ENCODE measurements around the gene CNPY1.
"Not testable (repeated sequence)": the region's sequence is repeated elsewhere in the genome, so short reads cannot be mapped to it uniquely, and the experiment has no call there.

CNPY1 gene

DNA sequence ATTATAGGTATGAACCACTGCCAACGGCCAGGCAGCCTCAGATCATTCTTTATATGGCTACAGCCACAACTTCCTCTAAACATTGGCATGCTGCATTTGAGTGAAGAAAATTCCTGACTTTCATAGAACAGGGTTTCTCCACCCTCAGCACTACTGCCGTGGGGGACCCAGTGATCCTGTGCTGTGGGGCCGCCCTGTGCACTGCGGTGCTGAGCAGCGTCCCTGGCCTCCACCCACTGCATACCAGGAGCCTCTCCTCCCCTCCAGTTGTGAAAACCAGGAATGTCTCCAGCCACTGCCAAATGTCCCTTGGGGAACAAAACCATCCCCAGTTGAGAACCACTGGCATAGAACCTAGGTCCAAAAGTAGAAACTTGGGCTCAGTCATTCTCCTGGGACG lies 15.8 kb downstream of the CNPY1 start:
- DNase-seq: no peak

DNA sequence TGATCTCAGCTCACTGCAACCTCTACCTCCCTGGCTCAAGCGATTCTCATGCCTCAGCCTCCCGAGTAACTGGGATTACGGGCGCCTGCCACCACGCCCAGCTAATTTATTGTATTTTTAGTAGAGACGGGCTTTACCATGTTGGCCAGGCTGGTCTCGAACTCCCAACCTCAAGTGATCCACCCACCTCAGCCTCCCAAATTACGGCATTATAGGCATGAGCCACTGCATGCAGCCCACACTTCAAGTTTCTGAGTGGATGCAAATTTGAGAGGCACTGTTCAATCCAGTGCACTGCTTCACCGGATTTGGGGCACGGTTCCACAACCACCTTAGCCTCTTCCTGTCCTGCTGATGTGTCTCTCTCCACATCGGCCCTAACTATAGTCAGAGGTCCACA lies 16.5 kb downstream of the CNPY1 start:
- no peak for DNase-seq

DNA sequence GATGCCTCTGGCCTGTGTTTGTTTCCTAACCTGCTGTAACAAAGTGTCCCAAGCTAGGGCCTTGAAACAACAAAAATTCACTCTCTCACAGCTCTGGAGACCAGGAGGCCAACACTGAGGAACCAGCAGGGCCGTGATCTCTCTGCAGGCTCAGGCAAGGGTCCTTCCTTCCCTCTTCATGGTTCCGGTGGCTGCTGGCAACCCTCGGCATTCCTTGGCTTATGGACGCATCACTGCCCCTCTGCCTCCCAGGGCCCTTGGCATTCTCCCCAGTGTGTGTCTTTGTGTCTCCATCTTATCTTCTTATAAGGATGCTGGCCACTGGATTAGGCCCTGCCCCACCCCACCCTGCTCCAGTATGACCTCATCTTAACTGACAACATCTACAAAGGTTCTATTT lies 17.0 kb downstream of the CNPY1 start:
- DNase-seq: no peak

DNA sequence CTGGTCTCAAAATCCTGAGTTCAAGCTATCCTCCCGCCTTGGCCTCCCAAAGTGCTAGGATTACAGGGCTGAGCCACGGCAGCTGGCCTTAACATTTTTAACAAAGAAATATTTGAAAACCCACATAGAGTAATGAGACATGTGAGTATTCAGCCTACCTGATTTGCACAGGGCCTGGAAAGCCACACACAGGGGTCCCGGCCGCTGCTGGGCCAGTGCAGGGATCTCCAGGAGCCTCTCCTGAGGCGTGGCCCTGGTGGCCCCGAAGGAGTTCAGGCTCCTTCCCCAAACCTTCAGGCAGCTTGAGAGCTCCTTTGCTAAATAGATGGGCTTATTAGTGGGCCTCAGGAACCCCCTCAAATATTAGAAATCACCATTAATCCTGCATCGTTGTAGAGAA lies 18.7 kb downstream of the CNPY1 start:
- no peak for DNase-seq

DNA sequence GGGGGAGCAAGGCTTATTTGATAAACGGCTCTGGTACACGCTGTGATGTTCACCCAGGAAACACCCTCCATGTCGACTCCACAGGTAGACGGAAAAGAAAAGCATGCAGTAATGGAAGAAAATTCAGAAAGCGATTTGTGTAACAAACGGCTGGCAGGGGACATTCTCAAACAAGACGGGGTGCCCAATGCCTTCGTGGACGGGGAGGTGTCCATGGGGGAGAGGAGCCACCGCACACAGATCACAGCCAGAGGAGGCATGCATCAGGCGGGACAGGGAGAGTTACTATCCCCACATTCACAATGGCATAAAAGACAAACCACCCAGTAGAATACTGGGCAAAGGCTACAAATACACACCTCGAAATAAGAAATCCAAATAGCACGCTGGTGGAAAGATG lies 20.1 kb downstream of the CNPY1 start:
- DNase-seq: no peak

DNA sequence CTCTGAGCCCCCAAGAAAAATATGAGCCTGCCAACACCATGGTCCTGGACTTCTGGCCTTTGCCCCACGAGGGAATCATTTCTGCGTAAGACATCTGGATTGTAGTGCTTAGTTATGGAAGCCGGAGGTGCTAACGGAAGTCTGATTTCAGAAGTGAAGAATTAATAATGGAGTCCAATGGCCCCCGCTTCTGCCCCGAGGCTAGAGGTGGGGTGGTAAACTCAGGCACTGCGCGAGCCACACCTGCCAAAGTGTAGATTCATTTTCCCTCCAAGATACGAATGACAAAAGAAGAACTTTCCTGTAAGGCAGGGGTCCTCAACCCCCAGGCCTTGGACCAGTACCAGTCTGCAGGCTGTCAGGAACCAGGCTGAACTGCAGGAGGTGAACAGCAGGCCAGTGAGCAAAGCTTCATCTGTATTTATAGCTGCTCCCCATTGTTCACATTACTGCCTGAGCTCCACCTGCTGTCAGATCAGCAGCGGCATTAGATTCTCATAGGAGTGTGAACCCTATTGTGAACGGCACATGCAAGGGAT lies 22.3 kb downstream of the CNPY1 start:
- DNase-seq: no peak

DNA sequence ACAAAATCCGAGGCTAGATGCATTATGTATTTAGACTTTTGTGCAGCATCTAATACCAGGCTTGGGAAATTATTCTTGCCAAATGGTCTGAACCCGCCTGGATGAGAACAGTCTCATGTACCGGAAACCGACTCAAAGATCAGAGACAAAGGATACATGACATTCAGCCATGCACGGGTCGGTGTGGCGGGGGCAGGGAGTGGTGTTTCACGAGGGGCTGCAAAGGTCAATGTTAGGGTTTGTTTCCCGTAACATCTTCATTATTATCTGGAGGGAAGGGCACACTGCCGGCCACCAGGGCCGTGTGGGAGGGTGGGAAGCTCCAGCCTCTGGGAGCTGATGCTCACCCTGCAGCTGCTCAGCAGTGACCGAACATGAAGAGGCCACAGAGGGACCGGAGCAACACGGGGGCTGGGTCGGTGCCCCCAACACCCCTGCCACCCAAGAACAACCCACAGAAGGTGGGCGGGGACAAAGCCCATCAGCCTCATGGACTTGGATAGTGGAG lies 23.1 kb downstream of the CNPY1 start:
- DNase-seq: no peak

DNA sequence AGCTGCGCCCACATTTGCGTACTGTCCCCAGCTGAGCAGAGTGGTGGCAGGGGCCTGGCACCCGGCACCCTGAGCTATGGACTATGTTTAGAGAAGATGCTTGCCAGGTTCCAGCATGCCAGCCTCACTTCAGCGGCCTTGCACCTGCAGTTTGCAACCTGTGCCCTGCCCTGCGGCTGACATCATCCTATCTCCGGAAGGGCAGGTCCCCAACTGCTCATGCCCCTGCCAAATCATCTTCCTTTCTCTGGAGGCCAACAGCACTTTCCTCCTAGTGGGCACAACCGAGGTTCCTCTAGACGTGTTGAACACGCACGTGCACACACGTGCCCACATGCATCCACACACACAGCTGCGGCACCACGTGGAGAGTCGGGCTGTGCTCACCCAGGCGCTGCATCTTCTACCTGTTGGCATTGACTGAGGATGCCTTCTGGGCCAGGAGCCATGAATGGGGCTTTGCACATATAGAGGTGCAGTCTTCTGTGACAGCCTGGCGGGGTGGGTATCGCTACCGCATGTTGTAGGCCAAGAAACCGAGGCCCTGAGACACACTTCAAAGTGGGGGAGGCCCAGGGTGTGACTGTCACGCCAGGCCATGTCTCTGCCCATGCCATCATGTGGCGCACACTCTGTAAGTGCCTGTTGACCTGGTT lies 24.5 kb downstream of the CNPY1 start:
- DNase-seq: no peak

DNA sequence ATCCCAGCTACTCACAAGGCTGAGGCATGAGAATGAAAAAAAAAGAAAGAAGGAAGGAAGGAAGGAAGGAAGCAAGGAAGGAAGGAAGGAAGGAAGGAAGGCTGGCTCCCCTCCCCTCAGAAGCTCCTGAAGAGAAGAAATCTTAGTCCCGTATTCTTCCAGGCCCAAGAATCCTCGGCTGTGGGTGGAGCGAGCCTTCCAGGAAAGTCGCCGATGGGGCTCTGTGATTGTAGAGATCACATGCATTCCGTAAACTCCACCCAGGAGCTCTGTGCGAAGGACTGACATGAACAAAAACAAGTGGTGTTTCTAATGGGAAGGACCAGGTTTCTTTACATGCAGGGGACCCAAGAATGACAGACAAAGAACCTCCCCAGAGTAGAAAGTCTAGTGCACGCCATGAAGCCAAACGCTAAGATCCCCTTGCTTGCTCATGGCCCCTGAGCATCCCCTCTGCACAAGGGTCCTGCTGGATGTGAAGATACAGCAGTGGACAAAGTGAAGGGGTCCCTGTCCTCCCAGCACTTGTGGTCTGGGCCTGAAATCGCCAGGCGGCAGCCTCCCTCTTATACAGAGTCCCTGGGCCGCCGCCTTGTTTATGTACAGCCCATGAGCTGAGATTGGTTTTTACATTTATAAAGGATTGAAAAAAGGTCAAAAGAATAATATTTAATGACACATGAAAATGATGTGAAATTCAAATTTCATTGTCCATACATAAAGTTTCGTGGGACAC lies 25.2 kb downstream of the CNPY1 start:
- no peak for DNase-seq

DNA sequence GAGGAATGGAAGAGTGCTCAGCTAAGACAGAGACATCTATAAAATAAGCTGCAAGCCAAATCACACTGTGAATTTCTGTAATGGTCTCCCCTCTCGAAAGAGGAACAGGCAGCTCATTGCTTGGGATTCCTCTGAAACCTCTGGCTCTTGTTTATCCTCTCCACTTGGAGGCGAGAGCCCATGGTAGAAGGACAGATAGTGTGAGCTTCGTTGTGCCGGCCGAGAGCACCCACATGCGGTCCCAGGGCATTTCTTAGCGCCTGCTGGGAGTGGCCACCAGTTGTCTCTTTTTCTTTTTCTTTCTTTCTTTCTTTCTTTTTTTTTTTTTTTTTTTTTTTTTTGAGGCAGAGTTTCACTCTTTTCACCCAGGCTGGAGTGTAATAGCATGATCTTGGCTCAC lies 26.2 kb downstream of the CNPY1 start:
- DNase-seq: no peak

DNA sequence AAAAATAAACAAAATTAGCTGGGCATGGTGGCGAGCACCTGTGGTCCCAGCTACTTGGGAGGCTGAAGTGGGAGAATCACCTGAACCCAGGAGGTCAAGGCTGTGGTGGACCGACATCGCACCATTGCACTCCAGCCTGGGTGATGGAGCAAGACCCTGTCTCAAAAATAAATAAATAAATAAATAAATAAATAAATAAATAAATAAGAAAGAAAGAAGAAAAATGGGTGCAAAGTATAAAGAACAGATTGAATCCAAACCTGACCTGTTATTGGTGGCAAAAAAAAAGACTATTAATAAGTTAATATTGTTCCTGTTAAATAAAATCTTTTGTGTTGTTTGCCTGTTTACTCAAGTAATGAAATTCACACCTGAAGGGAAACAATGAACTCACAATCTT lies 27.0 kb downstream of the CNPY1 start:
- DNase-seq: not testable (repeated sequence)

DNA sequence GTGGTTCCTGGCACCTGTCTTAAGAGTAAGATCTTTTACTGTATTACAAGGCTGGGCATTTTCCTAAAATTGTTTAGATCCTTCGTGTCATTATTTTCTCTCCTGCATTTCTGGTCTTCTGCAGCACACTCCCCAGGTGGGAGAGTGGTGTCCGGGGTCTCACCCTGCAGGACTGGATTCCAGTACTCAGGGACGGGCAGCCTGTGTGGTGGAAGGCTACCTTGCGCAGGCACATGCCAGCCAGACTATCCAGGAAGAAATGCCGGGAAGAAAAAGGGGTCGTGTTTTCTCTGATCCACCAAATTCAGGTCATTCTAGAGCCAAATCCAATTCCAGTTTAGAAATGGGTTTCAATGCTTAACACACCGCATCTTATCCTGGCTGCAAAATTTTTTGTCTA lies 27.7 kb downstream of the CNPY1 start:
- DNase-seq: no peak

DNA sequence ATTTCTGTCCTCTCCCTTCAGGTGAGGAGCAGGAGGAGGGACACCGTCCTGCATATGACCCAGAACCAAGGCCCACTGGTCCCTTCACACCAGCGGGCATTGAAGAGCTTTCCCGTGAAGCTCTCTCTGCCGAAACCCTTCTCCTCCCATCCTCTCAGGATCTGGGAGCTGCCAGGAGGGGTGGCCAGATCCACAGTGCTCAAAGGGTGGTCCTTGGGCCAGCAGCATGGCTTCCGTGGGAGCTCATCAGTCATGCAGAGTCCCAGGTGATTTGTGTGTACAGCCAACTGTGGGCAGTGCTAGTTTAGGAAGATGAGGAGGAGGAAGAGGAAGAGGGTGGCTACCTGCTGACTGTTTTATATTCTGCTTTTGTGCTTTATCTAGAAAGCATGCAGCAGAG lies 28.4 kb downstream of the CNPY1 start:
- no peak for DNase-seq

DNA sequence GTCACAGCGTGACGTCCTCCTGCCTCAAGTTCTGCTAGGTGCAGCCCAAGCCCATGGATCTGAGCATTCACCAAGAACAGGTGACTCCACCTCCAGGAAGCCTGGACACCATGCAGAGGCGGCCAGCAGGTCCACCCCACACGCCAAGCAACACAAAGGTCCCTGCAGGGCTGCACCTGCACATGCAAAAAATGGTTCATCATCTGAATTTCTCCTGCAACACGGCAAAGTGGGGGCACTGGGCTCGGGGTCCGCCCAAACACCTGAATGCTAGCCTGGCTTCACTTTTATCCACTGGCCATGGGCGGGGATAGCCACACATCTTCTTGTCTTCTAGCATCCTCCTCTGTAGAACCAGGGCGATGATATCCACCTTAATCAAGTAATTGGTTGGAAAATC lies 28.9 kb downstream of the CNPY1 start:
- no peak for DNase-seq

DNA sequence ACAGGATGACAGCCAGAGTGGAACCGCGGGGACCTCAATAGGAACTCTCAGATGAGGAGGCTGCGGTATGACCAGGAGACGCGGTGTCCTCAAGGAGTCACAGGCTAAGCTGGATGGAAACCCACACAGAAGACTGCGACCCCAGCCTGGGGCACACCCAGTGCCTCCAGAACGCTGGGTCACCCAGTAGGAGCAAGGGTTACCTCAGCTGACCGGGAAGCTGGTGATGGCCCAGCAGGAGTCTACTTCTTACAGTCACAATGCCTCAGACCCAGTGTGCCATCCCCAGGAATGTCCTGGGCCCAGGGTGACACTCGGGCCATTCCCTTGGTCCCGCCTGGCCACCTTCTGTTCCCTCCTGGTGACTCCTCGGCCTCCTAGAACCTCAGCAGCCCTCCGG lies 29.9 kb downstream of the CNPY1 start:
- no peak for DNase-seq

DNA sequence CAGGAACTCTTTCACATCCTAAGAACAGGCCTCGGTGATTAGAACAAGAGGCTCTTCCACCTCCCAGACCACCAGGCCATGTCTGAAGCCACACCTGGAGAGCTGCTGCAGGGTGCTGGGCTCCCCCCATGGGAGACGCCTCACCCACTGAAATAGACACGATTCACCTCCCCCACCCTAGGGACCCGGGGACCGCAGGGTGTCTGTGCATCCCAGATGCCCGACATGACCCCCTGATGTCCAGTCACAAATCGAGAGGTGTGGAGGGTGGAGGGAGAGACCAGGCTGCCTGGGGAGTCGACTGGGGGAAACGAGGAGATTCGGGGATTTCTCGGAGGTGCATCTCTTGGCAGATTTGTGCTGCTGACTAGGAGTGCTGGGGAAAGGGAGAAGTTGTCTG lies 31.0 kb downstream of the CNPY1 start:
- DNase-seq: no peak

DNA sequence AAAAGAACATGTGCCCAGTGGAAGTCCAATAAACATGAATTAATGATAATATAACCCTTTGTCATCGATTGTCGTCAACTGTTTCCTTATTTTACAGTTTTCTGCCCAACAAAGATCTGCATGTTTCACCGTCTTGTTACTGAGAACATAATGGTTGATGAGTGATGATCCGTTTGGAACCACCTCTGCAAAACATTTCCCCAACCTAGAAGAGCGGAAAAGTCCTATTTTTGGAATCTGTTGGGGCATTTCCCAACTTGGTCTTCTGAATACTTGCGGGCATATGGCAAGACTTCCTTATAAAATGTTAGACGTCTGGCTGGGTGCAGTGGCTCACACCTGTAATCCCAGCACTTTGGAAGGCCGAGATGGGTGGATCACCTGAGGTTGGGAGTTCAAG lies 32.1 kb downstream of the CNPY1 start:
- DNase-seq: no peak

DNA sequence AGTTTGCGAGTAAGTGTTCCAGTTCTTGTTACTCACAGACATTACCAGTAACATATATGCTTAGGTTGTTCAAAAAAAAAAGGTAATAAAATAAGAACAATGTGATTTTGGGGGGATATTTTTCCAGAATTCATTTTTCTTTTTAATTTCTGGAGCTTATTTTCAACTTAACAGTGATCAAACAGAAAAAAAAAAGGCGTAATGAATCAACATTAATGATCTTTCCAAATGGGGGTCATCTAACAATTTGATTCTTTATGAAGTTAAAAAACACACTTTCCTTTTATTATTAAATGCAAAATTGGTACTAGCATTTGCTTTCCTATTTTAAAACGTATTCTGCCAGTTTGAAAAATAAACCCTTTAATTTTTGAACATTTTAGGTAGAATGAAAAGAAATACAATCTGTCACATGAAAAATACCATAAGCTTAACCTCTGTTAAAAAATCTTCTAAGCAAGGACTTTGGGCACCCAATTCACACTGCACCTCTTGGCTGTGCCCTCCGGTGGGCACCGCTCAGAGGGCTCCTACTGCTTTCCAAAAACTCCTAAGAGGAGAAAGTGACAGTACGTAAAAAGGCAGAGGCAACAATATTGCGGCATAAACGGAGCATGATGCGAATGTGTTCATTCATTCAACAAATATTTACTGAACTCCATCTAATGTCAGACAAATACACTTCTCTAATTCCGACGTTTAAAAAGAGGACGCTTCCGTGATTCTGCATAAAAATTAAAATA lies 32.6 kb downstream of the CNPY1 start:
- no peak for DNase-seq

DNA sequence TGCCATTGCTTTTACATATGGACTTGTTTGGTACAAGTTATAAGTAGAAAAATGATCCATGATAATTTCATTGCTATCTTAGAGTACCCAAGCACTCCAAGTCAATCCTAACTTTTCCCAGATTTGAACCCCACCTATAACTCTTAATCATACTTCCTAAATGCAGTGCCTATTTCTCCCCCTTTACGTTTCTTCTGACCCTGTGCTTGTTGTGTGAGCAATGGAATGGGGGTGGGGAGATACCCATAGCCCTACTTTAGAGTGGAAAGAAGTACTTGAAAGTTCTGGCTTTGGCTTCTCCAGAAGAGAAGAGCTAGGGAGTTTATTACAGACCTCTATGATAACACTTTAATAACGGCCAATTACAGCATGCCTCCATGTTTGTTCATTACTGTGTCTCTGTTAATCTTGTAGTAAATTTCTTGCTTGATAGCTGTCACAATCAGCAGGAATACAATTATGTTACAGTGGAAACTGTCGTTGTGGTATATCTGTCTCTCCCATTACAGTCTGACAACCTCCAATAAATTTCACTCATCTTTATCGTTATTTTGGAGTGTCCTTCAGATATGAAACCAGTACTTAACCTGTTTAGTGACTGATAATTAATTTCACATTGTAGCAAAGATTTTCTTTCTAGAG lies 34.0 kb downstream of the CNPY1 start:
- no peak for DNase-seq

DNA sequence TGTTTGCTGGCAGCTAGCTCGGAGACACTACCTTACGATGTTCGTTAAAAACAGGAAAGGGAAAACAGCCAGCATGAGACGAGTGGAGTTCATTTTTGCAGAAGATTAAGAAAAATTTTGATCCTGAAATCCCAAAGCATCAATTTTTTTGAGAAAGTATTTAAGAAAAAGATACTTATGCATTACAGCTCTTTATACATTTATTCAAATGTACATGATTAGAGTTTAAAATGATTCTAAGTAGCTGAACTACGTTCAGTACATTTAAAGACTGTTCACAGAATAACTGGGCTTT lies 34.7 kb downstream of the CNPY1 start:
- DNase-seq: no peak

DNA sequence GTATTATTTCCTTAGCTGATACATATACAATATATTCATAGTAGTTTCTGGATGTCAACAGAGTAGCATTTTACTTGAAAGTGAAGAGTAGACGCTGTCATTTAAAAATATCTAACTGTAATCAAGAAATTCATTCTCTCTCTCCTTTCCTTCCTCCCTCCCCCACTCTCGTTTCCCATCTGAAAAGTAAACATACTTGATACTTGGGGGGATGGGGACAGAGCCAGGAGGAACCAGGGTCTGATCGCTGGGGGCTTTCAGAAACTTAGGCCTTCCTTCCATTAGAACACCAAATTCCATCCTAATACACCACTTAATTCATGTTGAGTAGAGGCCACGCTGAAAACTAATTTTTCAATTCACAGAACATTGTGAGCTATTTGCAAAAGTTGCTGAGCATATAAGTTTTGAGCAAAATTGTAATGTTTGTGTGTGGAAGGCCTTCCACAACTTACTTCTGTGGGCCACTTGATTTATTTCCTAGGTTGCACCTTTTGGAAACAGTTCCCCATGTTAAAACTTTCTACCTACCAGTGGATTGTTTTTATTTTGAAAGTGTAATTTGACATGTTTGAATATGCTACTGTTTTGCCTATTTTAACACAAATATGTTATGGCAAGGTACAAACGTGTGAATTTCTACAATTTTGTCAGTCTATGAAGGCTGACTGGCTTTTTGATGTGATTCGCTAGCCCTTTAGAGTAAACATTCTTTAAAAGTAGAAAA lies 35.2 kb downstream of the CNPY1 start:
- no peak for DNase-seq

DNA sequence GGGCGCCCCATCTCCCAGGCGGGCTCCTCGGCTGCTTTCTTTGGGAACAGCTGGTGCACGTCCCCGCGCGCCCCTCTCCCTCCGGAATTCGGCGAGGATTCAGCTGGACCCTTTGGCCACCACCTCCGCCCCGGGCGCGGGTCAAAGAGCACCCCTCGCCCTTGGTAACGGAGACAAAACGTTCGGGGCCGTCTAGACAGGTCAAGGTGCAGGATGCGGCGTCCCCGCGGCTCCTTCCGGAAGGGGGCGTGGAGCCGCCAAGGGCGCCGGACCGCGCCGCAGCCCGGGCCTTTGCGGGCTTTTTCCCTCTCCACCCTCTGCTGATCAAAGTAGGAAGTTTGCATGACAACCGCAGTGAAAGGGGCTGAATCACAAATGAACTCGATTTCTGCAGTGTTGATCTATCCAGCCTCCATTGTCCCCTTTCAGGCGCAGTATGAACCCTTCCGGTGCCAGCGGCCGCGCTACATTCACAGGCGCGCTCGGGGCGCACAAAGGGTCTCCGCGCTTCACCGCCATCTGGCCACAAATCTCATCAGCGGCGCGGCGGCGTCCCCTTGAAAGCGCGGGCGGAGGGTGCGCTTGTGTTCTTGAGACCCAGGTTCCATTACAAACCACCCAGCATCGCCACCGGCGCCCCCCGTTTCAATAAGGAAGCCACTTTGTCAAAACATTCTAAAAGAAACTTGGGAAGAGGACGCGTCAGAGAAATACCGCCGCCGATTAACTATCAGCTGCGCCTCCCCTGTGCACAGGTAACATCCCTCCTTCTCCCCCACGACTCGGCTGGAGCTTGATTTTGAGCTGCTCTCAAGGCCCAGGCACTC lies 36.4 kb downstream of the CNPY1 start:
- DNase-seq: no peak

Measured in NCI-H1436 (cell line).